ENCODE measurements around the gene MAML2. TPM values are rescaled to one million over a fixed set of nuclear protein-coding genes. Genes with fewer than 3 reads are reported as not detected.

MAML2 gene
- total and polyA plus RNA-seq, 2 of the 8 experiments (the other 6 are each of a cell fraction or from before 2014, with no cell fraction given): 3.8 to 6.6 TPM

GRCh38 chr11:96033599-96033998 lies 309.4 kb downstream of the MAML2 start (continued):
- TF ChIP-seq CTCF (IDR thresholded peaks at IDR 0.05; ENCODE audit: control extremely low read depth in 1 of 3, insufficient read depth in 1 of 3, low read depth in 1 of 3, low read length in 3 of 3) (no peak), RBBP5 (IDR thresholded peaks at IDR 0.05; ENCODE audit: borderline replicate concordance, low read depth, low read length) (no peak), ATF3 (IDR thresholded peaks at IDR 0.05; ENCODE audit: insufficient read depth, low read depth, low read length) (no peak), KDM1A (IDR thresholded peaks at IDR 0.05; ENCODE audit: borderline replicate concordance, low read length) (no peak), JUND (IDR thresholded peaks at IDR 0.05; ENCODE audit: low read length) (no peak), ASH2L (IDR thresholded peaks at IDR 0.05; ENCODE audit: low read length) (no peak)
